K562 (cell line): ENCODE data around the gene CAGE1. TPM values are rescaled to one million over a fixed set of nuclear protein-coding genes. Genes with fewer than 3 reads are reported as not detected.

Experiments
- ADNP ChIP-seq: fragments of 200-800 bp; sonication (Bioruptor generic); IDR thresholded peaks from 2 replicates; pipeline ENCODE4 v1.6.1; 2016; ENCODE audit warnings: missing genetic modification characterization, missing compliant biosample characterization
- ATF3 ChIP-seq, 2 experiments: fragments of 450-650 bp in 1 of 2; sonication (generic) in 1 of 2; formaldehyde crosslinking in 1 of 2; IDR thresholded peaks in 1 of 2; conservative IDR thresholded peaks in 1 of 2; 2 replicates each; pipeline versions ENCODE4 v1.6.1 to v1.8.1; 2016 to 2023; ENCODE audit warnings: mild to moderate bottlenecking in 2 of 2, moderate library complexity in 2 of 2, inconsistent platforms in 1 of 2, missing genetic modification reagents in 1 of 2
- IFI16 ChIP-seq: fragments of 250-450 bp; sonication (Bioruptor Pico); IDR thresholded peaks from 2 replicates; pipeline ENCODE4 v2.1.2; 2022; ENCODE audit warnings: mild to moderate bottlenecking, inconsistent platforms
- MEF2A ChIP-seq: IDR thresholded peaks from 2 replicates; pipeline ENCODE4 v1.6.1; 2011; ENCODE audit warnings: low read depth, mild to moderate bottlenecking, low read length, moderate library complexity; ENCODE audit not compliant: control insufficient read depth
- NCOA1 ChIP-seq: fragments of 450-650 bp; IDR thresholded peaks from 2 replicates; pipeline ENCODE4 v1.6.1; 2016; ENCODE audit warnings: low read depth
- POLR2G ChIP-seq: fragments of 200-400 bp; formaldehyde crosslinking; IDR thresholded peaks from 2 replicates; pipeline ENCODE4 v1.6.1; 2017; ENCODE audit warnings: low read depth, mild to moderate bottlenecking, antibody characterized with exemption, low read length, moderate library complexity
- POLR3A ChIP-seq: IDR thresholded peaks from 2 replicates; pipeline ENCODE4 v1.6.1; 2011; ENCODE audit warnings: borderline replicate concordance, mild to moderate bottlenecking, moderate library complexity; ENCODE audit not compliant: insufficient read length, insufficient read depth; ENCODE audit errors: extremely low read depth
- ZNF274 ChIP-seq: IDR thresholded peaks from 2 replicates; pipeline ENCODE4 v1.6.1; 2011; ENCODE audit warnings: low read depth, mild to moderate bottlenecking, low read length, moderate library complexity, borderline replicate concordance
- ZNF318 ChIP-seq, 2 experiments: fragments of 450-650 bp; IDR thresholded peaks; 2 replicates each; pipeline ENCODE4 v1.6.1; 2016; ENCODE audit warnings: mild to moderate bottlenecking in 2 of 2, borderline replicate concordance in 1 of 2, low read depth in 1 of 2, moderate library complexity in 1 of 2
- polyA plus RNA-seq, 8 experiments: library from polyadenylated mRNA; depleted of rRNA in 4 of 8; stranded (reverse) in 5 of 8; unstranded in 3 of 8; fragments of >200 nt; fragmentation: Nextera tagmentation in 2 of 8; fragmentation: Illumina TruSeq in 1 of 8; extraction: Ambion mirVana in 2 of 8; extraction: Trizol in 1 of 8; gene quantifications; 2 replicates each; pipeline versions ENCODE4 v1.2.1 to v1.2.3, GENCODE V29; 2011 to 2014; ENCODE audit warnings: inconsistent platforms in 1 of 8, missing spikeins in 1 of 8
- total RNA-seq, 7 experiments: library from RNA; depleted of rRNA in 6 of 7; stranded (reverse); fragments of >200 nt in 6 of 7; fragmentation: Illumina TruSeq in 2 of 7; extraction: Trizol in 2 of 7; gene quantifications; 2 replicates each; pipeline versions ENCODE4 v1.2.1 to v1.2.3, GENCODE V29; 2011 to 2021; ENCODE audit warnings: low replicate concordance in 1 of 7

CAGE1 gene
- total and polyA plus RNA-seq, 9 of the 15 experiments (the other 6 are each of a cell fraction or from before 2014, with no cell fraction given) = 0.13 to 0.33 (median 0.18) TPM; not detected in 4

DNA sequence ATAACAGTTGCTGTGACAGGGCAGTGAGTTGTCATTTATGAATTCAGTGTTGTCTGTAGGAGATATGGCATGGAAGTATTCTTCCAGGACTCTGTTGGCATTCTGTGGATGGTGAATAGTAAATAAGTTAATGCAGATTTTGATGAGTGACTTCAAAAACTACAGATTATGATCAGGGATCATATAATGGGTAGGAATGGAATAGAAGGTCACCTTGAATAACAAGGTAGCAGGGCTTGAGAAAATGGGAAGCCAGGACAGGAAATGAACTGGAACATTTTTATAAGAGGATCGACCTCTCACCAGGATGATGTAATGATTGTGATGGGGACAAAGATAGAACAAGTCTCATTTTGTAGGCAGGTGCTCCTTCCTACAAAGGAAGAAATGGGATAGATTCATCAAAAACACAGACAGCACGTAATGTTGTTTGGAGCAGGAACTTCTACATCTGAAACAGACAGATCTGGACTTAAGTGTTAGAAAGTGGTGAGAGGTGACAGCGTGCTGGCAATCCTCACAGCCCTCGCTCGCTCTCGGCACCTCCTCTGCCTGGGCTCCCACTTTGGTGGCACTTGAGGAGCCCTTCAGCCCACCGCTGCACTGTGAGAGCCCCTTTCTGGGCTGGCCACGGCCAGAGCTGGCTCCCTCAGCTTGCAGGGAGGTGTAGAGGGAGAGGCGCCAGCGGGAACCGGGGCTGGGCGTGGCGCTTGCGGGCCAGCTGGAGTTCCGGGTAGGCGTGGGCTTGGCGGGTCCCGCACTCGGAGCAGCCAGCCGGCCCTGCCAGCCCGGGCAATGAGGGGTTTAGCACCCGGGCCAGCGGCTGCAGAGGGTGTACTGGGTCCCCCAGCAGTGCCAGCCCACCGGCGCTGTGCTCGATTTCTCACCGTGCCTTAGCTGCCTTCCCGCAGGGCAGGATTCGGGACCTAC lies 45.7 kb downstream of the CAGE1 start (continued):
- TF ChIP-seq ZNF318 (IDR thresholded peaks at IDR 0.05; ENCODE audit: borderline replicate concordance in 1 of 2, low read depth in 1 of 2) = no peak
- no peak for TF ChIP-seq POLR3A
- no peak for TF ChIP-seq MEF2A
- no peak for TF ChIP-seq IFI16 (CRISPR knock-in tag)
- TF ChIP-seq POLR2G = peak; percentile 60; the same call in 1 of the 2 replicates
- TF ChIP-seq ZNF274 = no peak
- TF ChIP-seq NCOA1 = no peak
- no peak for TF ChIP-seq ADNP (tag)
- peak; percentile 58 for TF ChIP-seq ATF3 (IDR thresholded peaks at IDR 0.05)
- TF ChIP-seq ATF3 (CRISPR knock-in tag; conservative IDR thresholded peaks at IDR 0.05) = no peak
